GM12875 (cell line): ENCODE results near the gene MAP2.

Experiments used
- H3K4me3 ChIP-seq: one replicate; pipeline ENCODE4 v1.5.1; 2011; ENCODE audit warnings: low read depth, low read length, control low read depth
- CTCF ChIP-seq: IDR thresholded peaks from 2 replicates; pipeline ENCODE4 v1.5.1; 2011; ENCODE audit warnings: low read depth, mild to moderate bottlenecking, control low read depth, inconsistent platforms, low read length, moderate library complexity, borderline replicate concordance; ENCODE audit not compliant: insufficient read depth

Gene MAP2

DNA sequence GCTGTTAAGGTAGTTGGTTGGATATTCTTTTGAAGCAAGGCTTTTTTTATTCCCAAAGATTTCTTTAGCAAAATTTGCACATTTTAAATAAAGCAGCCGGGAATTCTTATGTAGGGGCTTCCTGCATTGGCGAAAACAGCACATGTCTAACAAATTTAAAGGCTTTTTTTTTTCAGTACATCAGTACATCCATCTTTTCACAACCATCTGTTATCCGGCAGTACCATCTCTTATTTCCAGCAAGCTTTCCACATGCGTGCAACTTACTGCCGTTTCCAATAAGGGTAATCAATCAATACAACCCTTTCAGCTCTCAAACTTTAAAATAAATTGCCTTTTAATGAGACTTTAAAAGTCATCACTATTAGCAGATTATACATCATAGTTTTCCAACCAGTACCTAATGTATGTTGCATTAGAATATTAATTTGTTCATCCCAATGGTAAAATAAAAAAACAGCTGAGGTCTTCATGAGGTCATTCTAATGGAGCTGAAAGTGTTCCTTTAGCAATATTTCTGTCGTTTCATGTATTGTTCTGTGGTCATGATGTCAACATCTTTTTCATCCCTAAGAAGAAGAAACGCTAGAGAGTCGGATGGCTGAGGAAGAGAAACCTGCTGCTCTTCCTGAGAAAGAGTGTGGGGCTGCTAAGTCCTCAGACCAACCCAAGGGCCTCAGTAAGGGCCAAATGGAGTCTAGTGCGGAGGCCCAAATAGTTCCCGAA is 266.3 kb downstream of the MAP2 start:
- no peak overlapping the region for H3K4me3 ChIP-seq
- no peak for TF ChIP-seq CTCF

- TF ChIP-seq CTCF, result no peak
- peak overlapping the region; percentile 14 for H3K4me3 ChIP-seq
Measured at GRCh38 chr2:209694748-209695147, 270.9 kb downstream of the MAP2 start.

DNA sequence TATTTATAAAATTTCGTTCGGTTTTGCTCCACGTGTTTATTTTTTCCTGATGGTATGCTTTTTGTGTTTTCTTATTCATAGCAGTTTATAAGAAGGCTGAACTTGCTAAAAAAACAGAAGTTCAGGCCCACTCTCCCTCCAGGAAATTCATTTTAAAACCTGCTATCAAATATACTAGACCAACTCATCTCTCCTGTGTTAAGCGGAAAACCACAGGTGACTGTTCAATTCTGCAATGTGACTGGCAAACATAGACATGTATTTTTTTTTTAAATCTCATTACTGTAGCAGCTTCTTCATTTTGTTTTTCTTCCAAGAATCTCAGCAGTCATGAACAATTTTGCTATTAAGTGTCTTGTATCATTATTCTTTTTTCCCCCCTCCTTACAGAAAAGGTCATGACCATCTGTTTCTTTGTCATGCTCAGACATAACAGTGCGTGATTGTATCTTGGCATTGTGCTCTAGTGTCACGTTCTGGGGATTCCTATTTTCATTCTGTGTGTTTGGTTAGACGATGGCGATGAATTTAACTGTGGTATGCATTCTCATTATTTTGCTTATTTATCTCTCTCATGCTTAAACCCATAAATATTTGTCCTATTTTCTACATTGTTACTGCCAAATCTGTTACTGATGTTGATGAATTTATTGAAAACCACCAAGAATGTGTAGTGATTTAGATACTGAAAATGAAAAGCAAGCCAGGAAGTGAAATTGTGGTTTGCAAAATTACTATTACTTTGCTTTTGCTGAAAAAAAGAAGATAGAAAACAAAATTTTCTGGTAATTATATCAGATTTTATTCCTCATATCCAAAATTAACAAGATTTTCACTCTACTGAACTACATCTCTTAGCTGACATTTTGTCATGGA is 273.2 kb downstream of the MAP2 start:
- H3K4me3 ChIP-seq, result no peak overlapping the region
- no peak for TF ChIP-seq CTCF

DNA sequence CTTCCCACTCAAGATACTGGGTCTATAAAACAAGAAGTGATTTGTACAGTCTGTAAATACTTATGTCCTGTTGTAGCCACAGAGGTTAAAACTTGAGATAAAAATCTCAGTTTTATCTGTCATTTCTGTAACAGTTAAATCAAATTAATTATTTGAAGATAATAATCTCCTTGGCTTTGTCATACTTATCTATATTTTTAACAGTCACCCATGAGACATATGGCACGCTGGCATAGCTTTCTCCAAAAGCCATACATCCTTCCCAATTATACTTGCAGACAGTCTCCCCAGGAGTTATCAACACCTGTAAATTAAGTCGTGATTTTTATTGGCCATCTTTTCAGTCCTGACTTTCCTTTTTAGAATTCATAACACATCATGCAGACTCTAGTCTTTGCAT is 278.9 kb downstream of the MAP2 start:
- no peak for TF ChIP-seq CTCF
- H3K4me3 ChIP-seq, result no peak overlapping the region

DNA sequence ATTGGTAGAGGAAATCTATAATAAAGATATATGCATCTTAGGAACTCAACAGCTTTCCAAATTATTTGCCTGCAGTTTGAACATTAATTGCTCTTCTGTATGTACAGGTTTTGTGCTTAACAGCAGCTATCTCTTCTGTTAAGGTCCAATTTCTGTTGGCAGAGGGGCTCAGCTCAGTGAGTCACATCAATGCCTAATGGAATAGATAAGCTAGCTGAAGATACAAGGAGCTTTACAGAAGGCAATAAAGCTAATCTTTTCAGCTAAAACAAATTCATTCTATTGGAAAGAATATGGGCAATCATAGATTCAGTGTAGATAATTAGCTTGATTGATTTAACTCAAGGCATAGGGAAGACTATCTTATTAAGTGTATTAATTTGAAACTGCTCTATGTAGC is 289.4 kb downstream of the MAP2 start:
- no peak for TF ChIP-seq CTCF
- H3K4me3 ChIP-seq, result no peak overlapping the region

- TF ChIP-seq CTCF, result no peak
- no peak overlapping the region for H3K4me3 ChIP-seq
Measured at GRCh38 chr2:209719034-209719433, 295.2 kb downstream of the MAP2 start.

DNA sequence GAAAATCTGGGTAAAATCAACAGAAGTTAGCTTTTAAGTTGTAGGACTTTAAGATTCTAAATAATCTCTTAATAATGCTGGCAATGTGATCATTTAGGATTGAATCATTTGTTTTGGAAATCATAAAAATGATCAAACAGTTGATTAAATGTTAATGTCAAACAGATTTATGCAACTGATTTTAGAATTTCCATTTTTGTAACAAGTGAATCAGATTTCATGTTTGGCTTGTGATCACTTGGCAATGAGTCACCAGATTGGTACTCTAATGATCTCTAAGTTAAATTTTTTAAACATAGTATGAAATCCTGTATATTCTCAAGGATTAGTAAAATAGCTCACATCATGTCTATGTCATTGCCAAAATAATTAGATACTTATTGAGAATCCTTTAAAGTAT is 297.6 kb downstream of the MAP2 start:
- TF ChIP-seq CTCF, result no peak

More for the DNA sequence above, 297.6 kb downstream of the MAP2 start:
- no peak overlapping the region for H3K4me3 ChIP-seq
